ENCODE data around the gene COG5.

COG5 gene

DNA sequence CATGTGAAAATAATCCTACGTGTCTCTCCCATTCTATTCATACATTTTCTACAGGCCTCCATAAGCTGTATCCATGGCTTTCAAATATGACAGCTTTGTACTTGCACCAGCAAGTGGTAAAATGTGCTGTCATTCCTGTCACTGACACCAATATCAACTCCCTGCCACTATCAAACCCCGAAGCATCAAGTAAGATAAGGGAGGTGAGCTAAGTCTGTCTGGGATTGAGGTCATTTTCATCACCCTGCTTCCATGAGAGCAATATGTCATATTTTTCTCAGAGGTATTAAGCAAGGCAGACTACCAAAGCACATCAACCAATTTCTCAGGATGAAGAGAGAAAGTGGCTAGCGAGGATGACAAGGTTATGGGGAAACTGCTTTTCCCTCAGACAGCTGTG, 82.8 kb downstream of the COG5 start:
- Histone ChIP-seq H3K36me3 (ENCODE audit: control insufficient read depth in 2 of 2, insufficient read depth in 1 of 2, low read length in 2 of 2) (no peaks in the 10 kb centered on the region), H3K27ac (ENCODE audit: extremely low read depth, low read depth, low read length) (no peak overlapping the region), H3K4me1 (ENCODE audit: control insufficient read depth, insufficient read depth, low read length) (no peaks in the 10 kb centered on the region), H3K9me3 (ENCODE audit: control insufficient read depth, insufficient read depth, low read depth, low read length) (no peaks in the 10 kb centered on the region), H3K4me3 (ENCODE audit: low read depth, low read length) (no peak overlapping the region)
- POLR2A ChIA-PET, result no interaction called here
- TF ChIP-seq HOXC10 (CRISPR knock-in tag; IDR thresholded peaks at IDR 0.05), result no peak
- TF ChIP-seq KLF7 (tag by site-specific recombination; IDR thresholded peaks at IDR 0.05; ENCODE audit: borderline replicate concordance), result no peak
- CTCF ChIA-PET, result interaction anchor here (0.6 to 1.1 kb wide), 3 partner anchors 67 to 395 kb away, joined by 3 to 5 read pairs (median 5); no protein-coding TSS in a partner anchor

DNA sequence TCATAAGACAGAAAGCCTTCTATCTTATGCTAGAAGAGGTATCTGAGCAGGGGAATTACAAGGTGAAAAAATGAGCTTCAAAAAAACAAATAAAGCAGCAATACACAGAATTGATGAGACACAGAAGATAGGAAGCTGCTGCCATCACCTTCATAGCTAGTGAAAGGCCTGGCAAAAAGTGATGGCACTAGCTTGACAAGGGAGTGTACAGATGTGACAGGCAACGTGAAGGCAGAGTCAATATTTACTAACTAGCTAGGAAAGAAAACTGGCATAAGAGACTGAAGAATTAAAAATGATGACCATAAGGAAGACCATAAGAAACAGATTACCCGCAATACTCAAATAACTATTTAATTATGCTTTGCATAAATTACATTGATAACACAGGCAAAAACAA, 84.4 kb downstream of the COG5 start:
- ChIA-PET POLR2A (no interaction called here), CTCF (interaction anchor here (0.6 kb wide), 1 partner anchor 10 kb away, joined by 4 read pairs; no protein-coding TSS in a partner anchor)
- Histone ChIP-seq H3K36me3 (ENCODE audit: control insufficient read depth in 2 of 2, insufficient read depth in 1 of 2, low read length in 2 of 2) (no peaks in the 10 kb centered on the region), H3K4me1 (ENCODE audit: control insufficient read depth, insufficient read depth, low read length) (no peaks in the 10 kb centered on the region), H3K4me3 (ENCODE audit: low read depth, low read length) (no peak overlapping the region), H3K9me3 (ENCODE audit: control insufficient read depth, insufficient read depth, low read depth, low read length) (no peaks in the 10 kb centered on the region), H3K27ac (ENCODE audit: extremely low read depth, low read depth, low read length) (no peak overlapping the region)
- TF ChIP-seq SP3 (tag by site-specific recombination; IDR thresholded peaks at IDR 0.05) (no peak), ZNF239 (tag by site-specific recombination; IDR thresholded peaks at IDR 0.05) (no peak), ZNF610 (tag by site-specific recombination; IDR thresholded peaks at IDR 0.05; ENCODE audit: borderline replicate concordance) (no peak), ZNF114 (tag by site-specific recombination; IDR thresholded peaks at IDR 0.05) (no peak), ZNF350 (tag by site-specific recombination; IDR thresholded peaks at IDR 0.05) (no peak), REPIN1 (tag by site-specific recombination; IDR thresholded peaks at IDR 0.05; ENCODE audit: low read depth) (no peak), ZNF112 (tag by site-specific recombination; IDR thresholded peaks at IDR 0.05) (no peak), ZNF776 (tag by site-specific recombination; IDR thresholded peaks at IDR 0.05; ENCODE audit: borderline replicate concordance) (no peak)
- TF ChIP-seq, protein P1, sequence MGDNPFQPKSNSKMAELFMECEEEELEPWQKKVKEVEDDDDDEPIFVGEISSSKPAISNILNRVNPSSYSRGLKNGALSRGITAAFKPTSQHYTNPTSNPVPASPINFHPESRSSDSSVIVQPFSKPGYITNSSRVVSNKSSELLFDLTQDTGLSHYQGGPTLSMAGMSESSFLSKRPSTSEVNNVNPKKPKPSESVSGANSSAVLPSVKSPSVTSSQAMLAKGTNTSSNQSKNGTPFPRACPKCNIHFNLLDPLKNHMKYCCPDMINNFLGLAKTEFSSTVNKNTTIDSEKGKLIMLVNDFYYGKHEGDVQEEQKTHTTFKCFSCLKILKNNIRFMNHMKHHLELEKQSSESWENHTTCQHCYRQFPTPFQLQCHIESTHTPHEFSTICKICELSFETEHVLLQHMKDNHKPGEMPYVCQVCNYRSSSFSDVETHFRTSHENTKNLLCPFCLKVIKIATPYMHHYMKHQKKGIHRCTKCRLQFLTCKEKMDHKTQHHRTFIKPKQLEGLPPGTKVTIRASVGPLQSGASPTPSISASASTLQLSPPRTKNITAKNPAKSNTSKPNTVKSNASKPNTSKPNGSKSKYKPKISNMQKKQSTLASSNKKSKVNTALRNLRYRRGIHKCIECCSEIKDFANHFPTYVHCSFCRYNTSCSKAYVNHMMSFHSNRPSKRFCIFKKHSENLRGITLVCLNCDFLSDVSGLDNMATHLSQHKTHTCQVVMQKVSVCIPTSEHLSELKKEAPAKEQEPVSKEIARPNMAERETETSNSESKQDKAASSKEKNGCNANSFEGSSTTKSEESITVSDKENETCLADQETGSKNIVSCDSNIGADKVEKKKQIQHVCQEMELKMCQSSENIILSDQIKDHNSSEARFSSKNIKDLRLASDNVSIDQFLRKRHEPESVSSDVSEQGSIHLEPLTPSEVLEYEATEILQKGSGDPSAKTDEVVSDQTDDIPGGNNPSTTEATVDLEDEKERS (tag by site-specific recombination; IDR thresholded peaks at IDR 0.05), result no peak

DNA sequence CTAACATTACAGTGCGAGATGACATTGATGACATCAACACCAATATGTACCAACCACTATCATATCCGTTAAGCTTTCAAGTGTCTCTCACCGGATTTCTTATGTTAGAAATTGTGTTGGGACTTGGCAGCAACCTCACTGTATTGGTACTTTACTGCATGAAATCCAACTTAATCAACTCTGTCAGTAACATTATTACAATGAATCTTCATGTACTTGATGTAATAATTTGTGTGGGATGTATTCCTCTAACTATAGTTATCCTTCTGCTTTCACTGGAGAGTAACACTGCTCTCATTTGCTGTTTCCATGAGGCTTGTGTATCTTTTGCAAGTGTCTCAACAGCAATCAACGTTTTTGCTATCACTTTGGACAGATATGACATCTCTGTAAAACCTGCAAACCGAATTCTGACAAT, 89.6 kb downstream of the COG5 start:
- Histone ChIP-seq H3K27ac (ENCODE audit: extremely low read depth, low read depth, low read length) (no peak overlapping the region), H3K4me1 (ENCODE audit: control insufficient read depth, insufficient read depth, low read length) (no peaks in the 10 kb centered on the region), H3K4me3 (ENCODE audit: low read depth, low read length) (no peak overlapping the region), H3K9me3 (ENCODE audit: control insufficient read depth, insufficient read depth, low read depth, low read length) (no peaks in the 10 kb centered on the region), H3K36me3 (ENCODE audit: control insufficient read depth in 2 of 2, insufficient read depth in 1 of 2, low read length in 2 of 2) (no peaks in the 10 kb centered on the region)
- TF ChIP-seq ZBTB8A (tag by site-specific recombination; IDR thresholded peaks at IDR 0.05), result no peak
- no peak for TF ChIP-seq ZNF48 (tag by site-specific recombination; IDR thresholded peaks at IDR 0.05)
- TF ChIP-seq, protein P2, sequence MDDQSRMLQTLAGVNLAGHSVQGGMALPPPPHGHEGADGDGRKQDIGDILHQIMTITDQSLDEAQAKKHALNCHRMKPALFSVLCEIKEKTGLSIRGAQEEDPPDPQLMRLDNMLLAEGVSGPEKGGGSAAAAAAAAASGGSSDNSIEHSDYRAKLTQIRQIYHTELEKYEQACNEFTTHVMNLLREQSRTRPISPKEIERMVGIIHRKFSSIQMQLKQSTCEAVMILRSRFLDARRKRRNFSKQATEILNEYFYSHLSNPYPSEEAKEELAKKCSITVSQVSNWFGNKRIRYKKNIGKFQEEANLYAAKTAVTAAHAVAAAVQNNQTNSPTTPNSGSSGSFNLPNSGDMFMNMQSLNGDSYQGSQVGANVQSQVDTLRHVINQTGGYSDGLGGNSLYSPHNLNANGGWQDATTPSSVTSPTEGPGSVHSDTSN (CRISPR knock-in tag; IDR thresholded peaks at IDR 0.05), result no peak
- ChIA-PET POLR2A (no interaction called here), CTCF (interaction anchor here (0.6 kb wide), 1 partner anchor 758 kb away, joined by 4 read pairs; no protein-coding TSS in a partner anchor)

DNA sequence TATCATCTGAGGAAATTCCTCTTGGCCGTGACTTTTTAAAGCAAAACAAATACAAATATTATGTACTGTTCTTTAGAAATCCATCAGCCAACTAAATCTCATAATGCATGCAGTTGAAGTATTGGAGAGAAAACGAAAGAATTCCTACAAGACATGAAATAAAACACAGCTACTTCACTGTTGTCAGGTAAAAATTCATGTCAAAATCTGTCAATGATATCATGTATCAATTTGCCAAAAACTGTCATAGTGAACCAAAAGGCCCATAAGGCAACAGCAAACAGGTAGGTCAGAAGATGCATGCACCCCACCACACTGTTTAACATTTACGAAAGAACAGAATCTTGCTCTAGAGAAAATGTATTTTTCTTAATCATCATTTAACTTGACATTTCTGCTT, 91.6 kb downstream of the COG5 start:
- Histone ChIP-seq H3K9me3 (ENCODE audit: control insufficient read depth, insufficient read depth, low read depth, low read length) (no peaks in the 10 kb centered on the region), H3K36me3 (ENCODE audit: control insufficient read depth in 2 of 2, insufficient read depth in 1 of 2, low read length in 2 of 2) (no peaks in the 10 kb centered on the region)
- TF ChIP-seq ZNF391 (tag by site-specific recombination; IDR thresholded peaks at IDR 0.05; ENCODE audit: borderline replicate concordance, low read depth) (no peak), ZNF654 (tag by site-specific recombination; IDR thresholded peaks at IDR 0.05; ENCODE audit: low read depth) (no peak), YY2 (tag by site-specific recombination; IDR thresholded peaks at IDR 0.05) (no peak), PRDM1 (tag by site-specific recombination; IDR thresholded peaks at IDR 0.05) (no peak), ZNF223 (tag by site-specific recombination; IDR thresholded peaks at IDR 0.05) (no peak), ZBTB48 (tag by site-specific recombination; IDR thresholded peaks at IDR 0.05) (no peak), ZNF175 (tag by site-specific recombination; IDR thresholded peaks at IDR 0.05) (no peak), ZNF677 (tag by site-specific recombination; IDR thresholded peaks at IDR 0.05) (no peak), ZNF24 (tag by site-specific recombination; IDR thresholded peaks at IDR 0.05) (no peak)
- TF ChIP-seq, protein P3, sequence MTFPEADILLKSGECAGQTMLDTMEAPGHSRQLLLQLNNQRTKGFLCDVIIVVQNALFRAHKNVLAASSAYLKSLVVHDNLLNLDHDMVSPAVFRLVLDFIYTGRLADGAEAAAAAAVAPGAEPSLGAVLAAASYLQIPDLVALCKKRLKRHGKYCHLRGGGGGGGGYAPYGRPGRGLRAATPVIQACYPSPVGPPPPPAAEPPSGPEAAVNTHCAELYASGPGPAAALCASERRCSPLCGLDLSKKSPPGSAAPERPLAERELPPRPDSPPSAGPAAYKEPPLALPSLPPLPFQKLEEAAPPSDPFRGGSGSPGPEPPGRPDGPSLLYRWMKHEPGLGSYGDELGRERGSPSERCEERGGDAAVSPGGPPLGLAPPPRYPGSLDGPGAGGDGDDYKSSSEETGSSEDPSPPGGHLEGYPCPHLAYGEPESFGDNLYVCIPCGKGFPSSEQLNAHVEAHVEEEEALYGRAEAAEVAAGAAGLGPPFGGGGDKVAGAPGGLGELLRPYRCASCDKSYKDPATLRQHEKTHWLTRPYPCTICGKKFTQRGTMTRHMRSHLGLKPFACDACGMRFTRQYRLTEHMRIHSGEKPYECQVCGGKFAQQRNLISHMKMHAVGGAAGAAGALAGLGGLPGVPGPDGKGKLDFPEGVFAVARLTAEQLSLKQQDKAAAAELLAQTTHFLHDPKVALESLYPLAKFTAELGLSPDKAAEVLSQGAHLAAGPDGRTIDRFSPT (tag by site-specific recombination; IDR thresholded peaks at IDR 0.05), result no peak

More for the DNA sequence above, 91.6 kb downstream of the COG5 start:
- Histone ChIP-seq H3K4me1 (ENCODE audit: control insufficient read depth, insufficient read depth, low read length) (no peaks in the 10 kb centered on the region), H3K4me3 (ENCODE audit: low read depth, low read length) (no peak overlapping the region), H3K27ac (ENCODE audit: extremely low read depth, low read depth, low read length) (no peak overlapping the region)
- ChIA-PET CTCF (interaction anchor here (0.6 kb wide), 1 partner anchor 156 kb away, joined by 4 read pairs; no protein-coding TSS in a partner anchor), POLR2A (no interaction called here)

Measured in HEK293 (cell line).